Naive thymus-derived CD8-positive, alpha-beta T cell (primary cell): ENCODE measurements around the gene MRGPRX2. TPM values are rescaled to one million over a fixed set of nuclear protein-coding genes. Genes with fewer than 3 reads are reported as not detected.

Source experiments
- ATAC-seq, 2 donors: fragments of 150-1000 bp; cut with Tn5 transposase in 1 of 2; sonication (Bioruptor Pico), chemical (Tn5 transposase) in 1 of 2; 1 replicate in 1 of 2; 2 replicates in 1 of 2; pipeline ENCODE4 v1.10.0; 2021; ENCODE audit warnings: mild to moderate bottlenecking in 2 of 2, moderate library complexity in 2 of 2
- POLR2A ChIA-PET: fragments of 350-600 bp; sonication (Branson Sonifier 250); formaldehyde crosslinking; loops from one replicate; lab custom pipeline; 2021; ENCODE audit warnings: antibody characterized with exemption; lab: Charles Lee
- DNase-seq, 10 donors: peaks; one replicate each; pipeline versions ENCODE4 v3.0.0 to v3.0.0-alpha.2; 2020 to 2022
- H3K27ac Mint-ChIP-seq, 10 donors: one replicate each; pipeline ENCODE4 v1.8.0; 2020 to 2022; ENCODE audit warnings: mild to moderate bottlenecking in 10 of 10, mixed read lengths in 10 of 10, moderate library complexity in 4 of 10, inconsistent platforms in 1 of 10
- H3K27me3 Mint-ChIP-seq, 5 donors: one replicate each; pipeline ENCODE4 v1.8.0; 2021 to 2022; ENCODE audit warnings: mixed read lengths in 5 of 5
- H3K36me3 Mint-ChIP-seq, 3 donors: one replicate each; pipeline ENCODE4 v1.8.0; 2020 to 2022; ENCODE audit warnings: mixed read lengths in 3 of 3, mild to moderate bottlenecking in 2 of 3, inconsistent platforms in 1 of 3
- H3K4me1 Mint-ChIP-seq, 4 donors: one replicate each; pipeline ENCODE4 v1.8.0; 2021 to 2022; ENCODE audit warnings: mixed read lengths in 4 of 4
- H3K4me3 Mint-ChIP-seq, 10 donors: one replicate each; pipeline ENCODE4 v1.8.0; 2020 to 2022; ENCODE audit warnings: mild to moderate bottlenecking in 10 of 10, mixed read lengths in 10 of 10, moderate library complexity in 6 of 10, inconsistent platforms in 1 of 10
- H3K9me3 Mint-ChIP-seq, 9 donors: one replicate each; pipeline ENCODE4 v1.8.0; 2020 to 2022; ENCODE audit warnings: mixed read lengths in 9 of 9, mild to moderate bottlenecking in 3 of 9, inconsistent platforms in 1 of 9, moderate library complexity in 1 of 9
- polyA plus RNA-seq, 3 donors: library from polyadenylated mRNA; unstranded; fragments of 300-500 nt; fragmentation: Illumina TruSeq; gene quantifications; one replicate each; pipeline ENCODE4 v1.2.3, GENCODE V29; 2021
- total RNA-seq, 8 experiments: library from RNA in 2 of 8; stranded (reverse) in 2 of 8; gene quantifications; one replicate each; pipeline ENCODE4 v1.2.3 and lab custom pipeline; 2021 to 2026

The MRGPRX2 gene
- total RNA-seq, result not detected
- not detected for polyA plus RNA-seq
- 0 to 0.09 (median 0) reads per million in 6 experiments for total RNA-seq (lab: John Stamatoyannopoulos, UW)

- DNase-seq, result no peak
Measured at GRCh38 chr11:19060629-19061028, at the start of gene MRGPRX2. MRGPRX2 (minus strand) TSS chr11:19060717; CDS start chr11:19056402, 4,315 bp downstream.

GRCh38 chr11:19110295-19110694 is 49.8 kb upstream of the MRGPRX2 start:
- Mint-ChIP-seq H3K27ac (no peak overlapping the region), H3K27me3 (peaks cover 5 to 26% (median 7%) of the 10 kb centered on the region in 5 donors), H3K4me1 (no peaks in the 10 kb centered on the region), H3K36me3 (no peaks in the 10 kb centered on the region), H3K9me3 (peaks cover 0 to 5% (median 0%) of the 10 kb centered on the region in 9 donors), H3K4me3 (no peak overlapping the region)
- POLR2A ChIA-PET, result no interaction called here
- DNase-seq, result no peak
- no peak for ATAC-seq

More at GRCh38 chr11:19060629-19061028, at the start of gene MRGPRX2:
- H3K36me3 Mint-ChIP-seq, result no peaks in the 10 kb centered on the region
- POLR2A ChIA-PET, result no interaction called here
- peaks cover 0 to 2% (median 0%) of the 10 kb centered on the region in 9 donors for H3K9me3 Mint-ChIP-seq
- peak in 1 of 2 donors; percentile 14 for ATAC-seq
- peaks cover 2 to 20% (median 11%) of the 10 kb centered on the region in 4 donors for H3K4me1 Mint-ChIP-seq
- H3K4me3 Mint-ChIP-seq, result no peak within 1 kb of the TSS
- peak within 1 kb of the TSS in 2 of 10 donors; percentile 51 to 61 for H3K27ac Mint-ChIP-seq
- peaks cover 7 to 20% (median 17%) of the 10 kb centered on the region in 5 donors for H3K27me3 Mint-ChIP-seq

GRCh38 chr11:19107125-19107524 is 46.6 kb upstream of the MRGPRX2 start:
- Mint-ChIP-seq H3K9me3 (peaks cover 0 to 5% (median 0%) of the 10 kb centered on the region in 9 donors), H3K27me3 (peaks cover 7 to 26% (median 9%) of the 10 kb centered on the region in 5 donors), H3K36me3 (no peaks in the 10 kb centered on the region), H3K4me3 (no peak overlapping the region), H3K27ac (no peak overlapping the region), H3K4me1 (no peaks in the 10 kb centered on the region)
- POLR2A ChIA-PET, result no interaction called here
- no peak for DNase-seq
- ATAC-seq, result no peak

- peaks cover 8 to 30% (median 13%) of the 10 kb centered on the region in 5 donors for H3K27me3 Mint-ChIP-seq
- peaks cover 0 to 12% (median 4%) of the 10 kb centered on the region in 9 donors for H3K9me3 Mint-ChIP-seq
- DNase-seq (no peak), ATAC-seq (no peak)
- H3K4me1 Mint-ChIP-seq, result no peaks in the 10 kb centered on the region
- no peak overlapping the region for H3K27ac Mint-ChIP-seq
- no peak overlapping the region for H3K4me3 Mint-ChIP-seq
- peaks cover 0 to 5% (median 0%) of the 10 kb centered on the region in 3 donors for H3K36me3 Mint-ChIP-seq
- POLR2A ChIA-PET, result no interaction called here
Measured at GRCh38 chr11:19105011-19105410, 44.5 kb upstream of the MRGPRX2 start.

GRCh38 chr11:19102521-19102900 is 42.0 kb upstream of the MRGPRX2 start:
- Mint-ChIP-seq H3K4me3 (no peak overlapping the region), H3K27ac (no peak overlapping the region), H3K36me3 (peaks cover 0 to 5% (median 0%) of the 10 kb centered on the region in 3 donors), H3K9me3 (peaks cover 0 to 12% (median 4%) of the 10 kb centered on the region in 9 donors), H3K4me1 (peaks cover 0 to 1% (median 0%) of the 10 kb centered on the region in 4 donors), H3K27me3 (peaks cover 13 to 34% (median 18%) of the 10 kb centered on the region in 5 donors)
- POLR2A ChIA-PET, result no interaction called here
- DNase-seq, result no peak
- ATAC-seq, result no peak

GRCh38 chr11:19101796-19102520 is 41.4 kb upstream of the MRGPRX2 start:
- Mint-ChIP-seq H3K9me3 (peaks cover 0 to 12% (median 4%) of the 10 kb centered on the region in 9 donors), H3K36me3 (peaks cover 0 to 5% (median 0%) of the 10 kb centered on the region in 3 donors), H3K27me3 (peaks cover 9 to 39% (median 14%) of the 10 kb centered on the region in 5 donors), H3K4me3 (no peak overlapping the region), H3K27ac (no peak overlapping the region), H3K4me1 (peaks cover 0 to 1% (median 0%) of the 10 kb centered on the region in 4 donors)
- ATAC-seq (no peak), DNase-seq (no peak)
- POLR2A ChIA-PET, result no interaction called here

- Mint-ChIP-seq H3K9me3 (peaks cover 0 to 12% (median 4%) of the 10 kb centered on the region in 9 donors), H3K36me3 (peaks cover 0 to 5% (median 0%) of the 10 kb centered on the region in 3 donors), H3K27ac (no peak overlapping the region), H3K4me1 (peaks cover 0 to 1% (median 0%) of the 10 kb centered on the region in 4 donors), H3K4me3 (no peak overlapping the region), H3K27me3 (peaks cover 9 to 38% (median 14%) of the 10 kb centered on the region in 5 donors)
- POLR2A ChIA-PET, result no interaction called here
- DNase-seq (no peak), ATAC-seq (no peak)
Measured at GRCh38 chr11:19100885-19101284, 40.4 kb upstream of the MRGPRX2 start.

- peaks cover 0 to 5% (median 0%) of the 10 kb centered on the region in 3 donors for H3K36me3 Mint-ChIP-seq
- peaks cover 0 to 1% (median 0%) of the 10 kb centered on the region in 4 donors for H3K4me1 Mint-ChIP-seq
- POLR2A ChIA-PET, result no interaction called here
- no peak for ATAC-seq
- peaks cover 8 to 34% (median 17%) of the 10 kb centered on the region in 5 donors for H3K27me3 Mint-ChIP-seq
- DNase-seq, result no peak
- peaks cover 0 to 12% (median 4%) of the 10 kb centered on the region in 9 donors for H3K9me3 Mint-ChIP-seq
- H3K4me3 Mint-ChIP-seq, result no peak overlapping the region
- no peak overlapping the region for H3K27ac Mint-ChIP-seq
Measured at GRCh38 chr11:19099093-19099492, 38.6 kb upstream of the MRGPRX2 start.

GRCh38 chr11:19094859-19095258 is 34.3 kb upstream of the MRGPRX2 start:
- ATAC-seq (no peak), DNase-seq (no peak)
- no peak overlapping the region for H3K4me3 Mint-ChIP-seq
- no peaks in the 10 kb centered on the region for H3K36me3 Mint-ChIP-seq
- peaks cover 0 to 2% (median 0%) of the 10 kb centered on the region in 9 donors for H3K9me3 Mint-ChIP-seq
- H3K4me1 Mint-ChIP-seq, result peaks cover 0 to 1% (median 0%) of the 10 kb centered on the region in 4 donors
- peaks cover 17 to 42% (median 26%) of the 10 kb centered on the region in 5 donors for H3K27me3 Mint-ChIP-seq
- no peak overlapping the region for H3K27ac Mint-ChIP-seq
- POLR2A ChIA-PET, result no interaction called here

- Mint-ChIP-seq H3K27me3 (peaks cover 20 to 45% (median 32%) of the 10 kb centered on the region in 5 donors), H3K36me3 (no peaks in the 10 kb centered on the region), H3K27ac (no peak overlapping the region), H3K4me1 (peaks cover 0 to 1% (median 0%) of the 10 kb centered on the region in 4 donors), H3K9me3 (no peaks in the 10 kb centered on the region), H3K4me3 (no peak overlapping the region)
- POLR2A ChIA-PET, result no interaction called here
- ATAC-seq (no peak), DNase-seq (no peak)
Measured at GRCh38 chr11:19093976-19094375, 33.5 kb upstream of the MRGPRX2 start.

GRCh38 chr11:19092850-19093249 is 32.3 kb upstream of the MRGPRX2 start:
- H3K4me1 Mint-ChIP-seq, result peaks cover 0 to 1% (median 0%) of the 10 kb centered on the region in 4 donors
- DNase-seq, result no peak
- POLR2A ChIA-PET, result no interaction called here
- no peak overlapping the region for H3K4me3 Mint-ChIP-seq
- peaks cover 16 to 44% (median 35%) of the 10 kb centered on the region in 5 donors for H3K27me3 Mint-ChIP-seq
- no peak for ATAC-seq
- no peaks in the 10 kb centered on the region for H3K36me3 Mint-ChIP-seq
- H3K9me3 Mint-ChIP-seq, result no peaks in the 10 kb centered on the region
- H3K27ac Mint-ChIP-seq, result no peak overlapping the region

- Mint-ChIP-seq H3K4me1 (no peaks in the 10 kb centered on the region), H3K9me3 (no peaks in the 10 kb centered on the region), H3K27ac (no peak overlapping the region), H3K4me3 (no peak overlapping the region), H3K27me3 (peaks cover 13 to 40% (median 36%) of the 10 kb centered on the region in 5 donors), H3K36me3 (no peaks in the 10 kb centered on the region)
- ATAC-seq, result no peak
- POLR2A ChIA-PET, result no interaction called here
- DNase-seq, result no peak
Measured at GRCh38 chr11:19092342-19092741, 31.8 kb upstream of the MRGPRX2 start.

GRCh38 chr11:19091366-19091765 is 30.8 kb upstream of the MRGPRX2 start:
- Mint-ChIP-seq H3K9me3 (peaks cover 0 to 6% (median 0%) of the 10 kb centered on the region in 9 donors), H3K27ac (no peak overlapping the region), H3K36me3 (peaks cover 0 to 4% (median 0%) of the 10 kb centered on the region in 3 donors), H3K4me3 (no peak overlapping the region), H3K4me1 (no peaks in the 10 kb centered on the region), H3K27me3 (peaks cover 17 to 38% (median 35%) of the 10 kb centered on the region in 5 donors)
- DNase-seq, result no peak
- POLR2A ChIA-PET, result interaction anchor here (0.9 kb wide), 1 partner anchor 21 kb away, joined by 3 read pairs; no protein-coding TSS in a partner anchor
- ATAC-seq, result no peak
